Renal cortex interstitium (tissue), 11 donors: Measurements from ENCODE around the gene HELZ2. TPM values are rescaled to one million over a fixed set of nuclear protein-coding genes. Genes with fewer than 3 reads are reported as not detected.
"Not testable (repeated sequence)": the region's sequence is repeated elsewhere in the genome, so short reads cannot be mapped to it uniquely, and the experiment has no call there.

Source experiments
- DNase-seq, 11 donors: peaks; one replicate each; pipeline ENCODE4 v3.0.0-alpha.2; 2013; ENCODE audit warnings: low read depth in 9 of 11, low spot score in 4 of 11; ENCODE audit errors: extremely low read depth in 1 of 11
- polyA plus RNA-seq, 3 donors: library from polyadenylated mRNA; unstranded; fragments of 120-200 nt; gene quantifications; one replicate each; pipeline ENCODE4 v1.2.1, GENCODE V29; 2013; ENCODE audit not compliant: insufficient read length in 3 of 3

The HELZ2 gene
- polyA plus RNA-seq, 3 donors = 8.0 to 15.6 (median 15.5) TPM

GRCh38 chr20:63585616-63586565 is 11.9 kb upstream of the HELZ2 start:
- no peak for DNase-seq

DNA sequence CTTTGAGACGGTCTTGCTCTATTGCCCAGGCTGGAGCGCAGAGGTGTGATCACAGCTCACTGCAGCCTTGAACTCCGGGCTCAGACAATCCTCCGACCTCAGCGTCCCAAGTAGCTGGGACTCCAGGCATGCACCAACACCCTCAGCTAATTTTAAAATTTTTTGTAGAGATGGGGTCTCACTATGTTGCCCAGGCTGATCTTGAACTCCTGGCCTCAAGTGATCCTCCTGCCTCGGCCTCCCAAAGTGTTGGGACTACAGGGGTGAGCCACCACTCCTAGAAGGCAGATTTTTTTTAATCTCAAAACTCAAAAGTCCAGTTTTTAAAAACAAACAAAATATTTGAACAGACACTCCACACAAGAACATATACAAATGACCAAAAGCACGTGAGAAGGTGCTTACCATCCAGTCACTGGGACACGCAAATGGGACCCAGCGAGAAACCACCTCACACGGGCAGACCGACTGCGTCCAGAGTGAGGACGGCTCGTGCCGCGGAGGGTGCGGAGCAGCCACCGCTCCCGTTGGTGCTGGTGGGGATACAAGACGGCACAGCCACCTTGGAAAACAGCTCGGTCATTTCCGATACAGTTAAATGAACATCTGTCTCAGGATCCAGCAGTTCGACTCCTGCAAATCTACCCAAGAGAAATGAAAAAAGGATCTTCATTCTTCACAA is 8.5 kb upstream of the HELZ2 start:
- no peak for DNase-seq

GRCh38 chr20:63580796-63581461 is 6.9 kb upstream of the HELZ2 start:
- DNase-seq = peak in 6 of 11 donors; percentile 17 to 43 (median 28)

DNA sequence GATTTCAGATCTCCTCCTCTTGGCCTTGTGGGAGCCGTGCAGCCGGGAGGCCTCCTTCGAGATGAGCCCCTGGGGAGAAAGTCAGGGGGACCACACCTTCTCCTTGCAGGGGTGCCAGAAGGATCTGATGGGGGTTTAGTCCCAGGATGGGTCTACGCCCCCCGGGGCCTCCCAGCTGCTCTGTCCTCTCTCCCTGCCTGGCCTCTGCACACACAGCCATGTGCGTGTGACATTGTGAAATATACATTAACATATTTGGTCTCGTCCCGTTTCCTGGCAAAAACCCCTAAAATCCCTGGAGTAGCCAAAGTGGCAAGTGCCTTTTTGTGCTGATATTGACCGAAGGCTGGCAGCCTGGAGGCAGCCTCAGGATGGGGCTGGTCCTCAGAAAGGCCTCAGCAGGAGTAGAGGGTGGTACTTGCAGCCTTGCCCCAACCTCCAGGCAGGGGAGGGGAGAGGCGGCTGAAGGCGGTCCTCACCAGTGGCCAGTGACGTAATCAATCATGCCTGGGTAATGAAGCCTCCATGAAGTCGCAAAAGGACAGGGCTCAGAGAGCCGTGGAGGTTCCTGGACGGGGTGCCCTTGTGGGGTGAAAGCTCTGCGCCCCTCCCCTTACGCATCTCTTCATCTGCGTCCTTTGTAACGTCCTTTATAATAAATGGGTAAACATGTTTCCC is 5.1 kb upstream of the HELZ2 start:
- no peak for DNase-seq

GRCh38 chr20:63578224-63579016 is 4.4 kb upstream of the HELZ2 start:
- DNase-seq = no peak

DNA sequence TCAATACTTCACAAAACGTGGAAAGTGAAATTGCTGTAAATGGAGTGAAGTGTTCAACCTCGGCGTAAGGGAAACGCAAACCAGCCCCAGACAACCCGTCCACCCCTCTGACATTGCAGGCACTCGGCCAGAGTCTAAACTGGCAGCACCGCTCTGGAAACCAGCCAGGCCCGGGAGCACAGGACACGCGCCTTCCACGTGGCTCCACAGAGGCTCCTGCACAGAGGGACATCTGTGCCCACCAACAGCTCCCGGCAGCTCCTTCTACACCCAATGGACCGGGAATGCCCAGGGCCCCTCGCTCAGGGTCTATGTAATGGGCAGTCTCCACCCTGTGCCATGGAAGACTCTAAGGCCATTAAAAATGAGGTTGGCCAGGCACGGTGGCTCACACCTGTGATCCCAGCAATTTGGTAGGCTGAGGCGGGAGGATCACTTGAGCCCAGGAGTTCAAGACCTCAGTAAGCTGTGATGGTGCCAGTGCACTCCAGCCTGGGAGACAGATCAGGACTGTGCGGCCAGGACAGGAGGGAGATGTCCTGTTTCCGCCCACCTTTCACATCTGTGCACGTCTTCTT is 3.4 kb upstream of the HELZ2 start:
- no peak for DNase-seq

GRCh38 chr20:63576311-63576710 is 2.3 kb upstream of the HELZ2 start:
- no peak for DNase-seq

GRCh38 chr20:63574829-63575743 is 1.0 kb upstream of the HELZ2 start:
- DNase-seq = no peak

GRCh38 chr20:63573647-63574131 is 350 bp downstream of the HELZ2 start:
- no peak for DNase-seq

- DNase-seq = no peak
Observed at GRCh38 chr20:63572788-63573646, 1.0 kb downstream of the HELZ2 start.

GRCh38 chr20:63572071-63572787 is 1.8 kb downstream of the HELZ2 start:
- DNase-seq = no peak

DNA sequence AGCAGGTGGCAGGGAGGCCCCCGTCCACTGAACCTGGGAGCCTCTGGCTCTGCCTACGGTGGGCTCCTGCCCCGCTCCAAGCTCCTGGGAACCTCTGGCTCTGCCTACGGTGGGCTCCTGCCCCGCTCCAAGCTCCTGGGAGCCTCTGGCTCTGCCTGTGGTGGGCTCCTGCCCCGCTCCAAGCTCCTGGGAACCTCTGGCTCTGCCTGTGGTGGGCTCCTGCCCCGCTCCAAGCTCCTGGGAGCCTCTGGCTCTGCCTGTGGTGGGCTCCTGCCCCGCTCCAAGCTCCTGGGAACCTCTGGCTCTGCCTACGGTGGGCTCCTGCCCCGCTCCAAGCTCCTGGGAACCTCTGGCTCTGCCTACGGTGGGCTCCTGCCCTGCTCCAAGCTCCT is 3.0 kb downstream of the HELZ2 start:
- DNase-seq = not testable (repeated sequence)

DNA sequence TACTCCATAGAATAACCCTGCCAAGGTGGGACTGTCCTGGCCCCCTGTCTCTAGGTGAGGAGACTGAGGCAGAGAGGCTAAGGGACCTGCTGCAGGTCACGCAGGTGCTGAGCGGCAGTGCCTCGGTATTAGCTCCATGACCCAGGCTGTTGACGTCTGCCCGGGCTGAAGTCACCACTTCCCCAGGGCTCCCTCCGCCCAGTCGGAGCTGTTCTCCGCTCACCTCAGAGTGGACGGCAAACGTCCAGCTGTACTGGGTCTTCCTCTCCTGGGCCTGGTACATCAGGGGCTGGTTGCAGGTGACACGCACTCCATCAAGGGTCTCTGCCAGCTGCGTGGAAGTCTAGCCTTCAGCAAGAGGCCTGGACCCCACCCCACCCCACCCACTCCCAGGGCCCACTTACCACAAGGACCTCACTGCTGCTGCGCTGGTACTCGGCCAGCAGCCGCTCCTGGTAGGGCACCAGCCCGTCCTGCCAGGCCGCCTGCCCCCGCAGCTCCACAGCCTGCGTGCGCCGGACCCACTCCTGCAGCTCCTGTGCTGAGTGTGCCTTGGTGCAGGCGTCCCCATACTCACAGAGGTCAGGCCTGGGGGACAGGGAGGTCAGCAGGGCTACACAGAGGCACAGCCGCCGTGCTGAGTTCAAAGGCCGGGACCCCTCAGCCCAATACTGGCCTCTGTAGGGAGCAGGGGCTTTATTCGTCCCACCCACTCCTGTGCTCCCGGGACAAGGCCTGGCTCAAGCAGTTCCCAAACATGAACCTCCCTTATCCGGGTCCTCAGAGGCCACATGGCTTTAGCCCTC is 3.6 kb downstream of the HELZ2 start:
- no peak for DNase-seq
